Thyroid gland (tissue), 4 donors: Measurements from ENCODE around the gene IL3RA.

Experiments
- POLR2A ChIP-seq, 2 donors: fragments of 450-650 bp; IDR thresholded peaks; one replicate each; pipeline ENCODE4 v1.6.1; 2017; ENCODE audit warnings: antibody characterized with exemption in 2 of 2, mild to moderate bottlenecking in 2 of 2, moderate library complexity in 1 of 2
- TF ChIP-seq, protein P1 (sequence below), 6 experiments: fragments of 200-600 bp in 3 of 6; fragments of 450-650 bp in 3 of 6; sonication (generic) in 3 of 6; IDR thresholded peaks; one replicate each; pipeline ENCODE4 v1.5.1; 2016 to 2019; ENCODE audit warnings: antibody characterized with exemption in 6 of 6, mild to moderate bottlenecking in 2 of 6, inconsistent platforms in 1 of 6, moderate library complexity in 1 of 6

- TF ChIP-seq, protein P1, sequence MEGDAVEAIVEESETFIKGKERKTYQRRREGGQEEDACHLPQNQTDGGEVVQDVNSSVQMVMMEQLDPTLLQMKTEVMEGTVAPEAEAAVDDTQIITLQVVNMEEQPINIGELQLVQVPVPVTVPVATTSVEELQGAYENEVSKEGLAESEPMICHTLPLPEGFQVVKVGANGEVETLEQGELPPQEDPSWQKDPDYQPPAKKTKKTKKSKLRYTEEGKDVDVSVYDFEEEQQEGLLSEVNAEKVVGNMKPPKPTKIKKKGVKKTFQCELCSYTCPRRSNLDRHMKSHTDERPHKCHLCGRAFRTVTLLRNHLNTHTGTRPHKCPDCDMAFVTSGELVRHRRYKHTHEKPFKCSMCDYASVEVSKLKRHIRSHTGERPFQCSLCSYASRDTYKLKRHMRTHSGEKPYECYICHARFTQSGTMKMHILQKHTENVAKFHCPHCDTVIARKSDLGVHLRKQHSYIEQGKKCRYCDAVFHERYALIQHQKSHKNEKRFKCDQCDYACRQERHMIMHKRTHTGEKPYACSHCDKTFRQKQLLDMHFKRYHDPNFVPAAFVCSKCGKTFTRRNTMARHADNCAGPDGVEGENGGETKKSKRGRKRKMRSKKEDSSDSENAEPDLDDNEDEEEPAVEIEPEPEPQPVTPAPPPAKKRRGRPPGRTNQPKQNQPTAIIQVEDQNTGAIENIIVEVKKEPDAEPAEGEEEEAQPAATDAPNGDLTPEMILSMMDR (IDR thresholded peaks at IDR 0.05) = no peak
- TF ChIP-seq POLR2A (IDR thresholded peaks at IDR 0.05) = no peak
Observed at GRCh38 chrX:1355131-1356046, 18.8 kb downstream of the IL3RA start.
